Measurements from ENCODE around the gene C19orf53.
"Not testable (repeated sequence)": the region's sequence is repeated elsewhere in the genome, so short reads cannot be mapped to it uniquely, and the experiment has no call there.

C19orf53 gene

DNA sequence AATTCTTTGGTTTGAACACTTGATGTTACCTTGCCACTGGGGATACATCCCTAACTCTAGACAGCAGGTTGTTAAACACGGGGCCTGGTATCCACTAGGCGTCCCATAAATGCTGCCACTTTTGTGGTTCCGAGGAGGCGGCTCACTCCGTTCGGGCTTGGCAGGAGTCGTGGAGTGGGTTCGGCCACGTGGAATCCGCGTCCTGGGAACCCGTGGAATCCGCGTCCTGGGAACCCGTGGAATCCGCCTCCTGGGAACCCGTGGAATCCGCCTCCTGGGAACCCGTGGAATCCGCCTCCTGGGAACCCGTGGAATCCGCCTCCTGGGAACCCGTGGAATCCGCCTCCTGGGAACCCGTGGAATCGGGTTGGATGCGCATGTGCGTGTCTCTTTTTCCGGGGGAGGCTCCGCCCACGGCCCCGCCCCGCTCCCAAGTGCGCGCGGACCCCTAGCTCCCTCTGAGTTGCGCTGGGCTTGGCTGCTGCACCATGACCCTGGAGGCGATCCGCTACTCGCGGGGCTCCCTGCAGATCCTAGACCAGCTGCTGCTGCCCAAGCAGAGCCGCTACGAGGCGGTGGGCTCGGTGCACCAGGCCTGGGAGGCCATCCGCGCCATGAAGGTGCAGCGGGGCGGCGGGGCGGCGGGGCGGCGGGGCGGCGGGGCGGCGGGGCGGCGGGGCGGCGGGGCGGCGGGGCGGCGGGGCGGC, 10.0 kb upstream of the C19orf53 start, which contains the start of gene MRI1:
Gene MRI1 (plus strand): TSS at position 422 of the 707 bp plus-strand sequence. CDS start 67 bp downstream, at position 489.
- peak; percentile 47 for DNase-seq (ENCODE audit: low spot score)

GRCh38 chr19:13764821-13765394, 9.3 kb upstream of the C19orf53 start:
- no peak for DNase-seq (ENCODE audit: low spot score)

- no peak for DNase-seq (ENCODE audit: low spot score)
Measured at GRCh38 chr19:13765395-13766094, 8.7 kb upstream of the C19orf53 start.

DNA sequence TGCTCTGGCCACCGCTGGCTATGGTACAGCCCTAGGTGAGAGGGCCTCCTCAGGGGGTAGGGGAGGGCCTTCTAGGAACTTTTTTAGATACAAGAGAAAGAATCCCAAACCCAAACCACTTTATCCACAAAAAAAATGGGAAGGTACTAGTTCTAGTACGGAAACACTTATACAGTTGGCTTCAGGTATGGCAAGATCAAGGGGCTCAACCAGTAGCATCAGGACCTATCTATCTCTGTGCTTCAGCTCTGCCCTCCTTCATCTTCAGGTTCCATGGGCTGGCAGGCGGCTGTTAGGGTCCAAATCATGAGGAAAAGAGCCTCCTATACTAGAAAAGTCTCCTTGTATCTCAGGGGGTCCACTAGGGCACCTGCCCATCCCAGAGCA, 8.2 kb upstream of the C19orf53 start:
- DNase-seq (ENCODE audit: low spot score): no peak

DNA sequence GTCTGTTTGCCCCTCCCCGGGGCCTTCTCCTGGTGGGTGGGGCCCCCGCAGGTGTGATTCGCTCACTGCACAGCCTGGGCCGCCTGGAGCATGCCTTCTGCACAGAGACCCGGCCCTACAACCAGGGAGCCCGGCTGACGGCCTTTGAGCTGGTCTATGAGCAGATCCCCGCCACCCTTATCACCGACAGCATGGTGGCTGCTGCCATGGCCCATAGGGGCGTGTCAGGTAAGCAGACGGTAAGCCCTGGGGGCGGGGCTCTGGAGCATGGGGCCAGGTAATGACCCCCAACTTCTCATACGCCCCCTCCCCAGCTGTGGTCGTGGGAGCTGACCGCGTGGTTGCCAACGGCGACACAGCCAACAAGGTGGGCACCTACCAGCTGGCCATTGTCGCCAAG, 5.7 kb upstream of the C19orf53 start:
- DNase-seq (ENCODE audit: low spot score): no peak

DNA sequence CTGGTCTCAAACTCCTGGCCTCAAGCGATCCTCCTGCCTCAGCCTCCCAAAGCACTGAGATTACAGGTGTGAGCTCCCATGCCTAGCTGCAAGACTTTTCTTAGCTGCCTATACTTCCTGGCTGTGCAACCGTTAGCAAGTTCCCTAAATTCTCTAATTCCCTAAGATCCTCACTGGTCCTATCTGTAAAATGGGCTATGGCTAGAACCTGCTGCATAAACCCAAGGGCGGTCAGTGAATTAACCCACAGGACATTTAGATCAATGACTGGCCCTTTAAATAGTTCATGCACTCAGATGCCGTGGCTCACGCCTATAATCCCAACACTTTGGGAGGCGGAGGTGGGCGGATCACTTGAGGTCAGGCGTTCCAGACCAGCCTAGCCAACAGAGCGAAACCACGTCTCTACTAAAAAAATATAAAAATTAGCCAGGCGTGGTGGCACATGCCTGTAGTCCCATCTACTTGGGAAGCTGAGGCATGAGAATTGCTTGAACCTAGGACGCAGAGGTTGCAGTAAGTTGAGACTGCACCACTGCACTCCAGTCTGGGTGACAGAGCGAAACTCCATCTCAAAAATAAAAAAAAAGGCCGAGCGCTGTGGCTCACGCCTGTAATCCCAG, 4.1 kb upstream of the C19orf53 start:
- no peak for DNase-seq (ENCODE audit: low spot score)

DNA sequence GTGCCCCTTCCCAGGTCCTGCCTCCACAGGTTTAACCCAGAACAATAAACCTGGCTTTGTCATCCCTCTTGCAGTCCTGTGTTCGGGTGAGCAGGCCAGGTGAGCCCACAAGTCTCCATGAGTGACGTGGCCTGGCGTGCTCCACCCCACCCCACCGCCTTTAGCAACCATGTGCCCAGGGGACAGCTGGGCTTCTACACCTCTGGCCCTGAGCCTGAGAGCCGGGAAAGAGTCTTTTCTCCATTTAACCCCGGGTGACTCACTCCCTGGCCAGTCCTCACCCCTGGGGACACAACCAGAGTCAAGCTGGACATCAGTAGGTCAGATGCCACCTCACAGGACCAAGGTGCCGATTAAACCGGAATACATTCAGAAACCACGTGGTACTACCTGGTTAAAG, 4.1 kb downstream of the C19orf53 start:
- no peak for DNase-seq (ENCODE audit: low spot score)

- no peak for DNase-seq (ENCODE audit: low spot score)
Measured at GRCh38 chr19:13778847-13779246, 4.6 kb downstream of the C19orf53 start.

- not testable (repeated sequence) for DNase-seq (ENCODE audit: low spot score)
Measured at GRCh38 chr19:13779794-13780193, 5.5 kb downstream of the C19orf53 start.

DNA sequence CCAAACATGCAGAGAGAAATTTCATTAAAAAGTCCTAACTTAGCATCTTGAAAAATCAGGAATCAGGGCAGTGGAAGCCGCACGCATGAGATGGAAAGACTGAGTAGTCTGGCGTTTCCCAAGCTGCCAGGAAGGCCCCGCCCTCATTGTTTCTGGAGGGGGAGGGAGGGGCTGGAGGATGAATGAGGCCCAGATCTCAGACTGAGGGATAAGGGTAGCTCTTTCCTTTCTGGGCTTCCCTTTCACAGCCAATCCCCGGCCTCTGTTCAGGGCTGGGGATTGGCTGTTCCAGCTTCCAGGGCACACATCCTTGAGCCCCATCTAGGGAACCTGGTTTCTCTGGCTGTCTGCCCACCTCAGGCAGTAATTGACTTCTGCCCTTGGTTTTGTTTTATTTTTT, 7.3 kb downstream of the C19orf53 start:
- DNase-seq (ENCODE audit: low spot score): no peak

GRCh38 chr19:13782537-13782936, 8.3 kb downstream of the C19orf53 start:
- DNase-seq (ENCODE audit: low spot score): no peak

DNA sequence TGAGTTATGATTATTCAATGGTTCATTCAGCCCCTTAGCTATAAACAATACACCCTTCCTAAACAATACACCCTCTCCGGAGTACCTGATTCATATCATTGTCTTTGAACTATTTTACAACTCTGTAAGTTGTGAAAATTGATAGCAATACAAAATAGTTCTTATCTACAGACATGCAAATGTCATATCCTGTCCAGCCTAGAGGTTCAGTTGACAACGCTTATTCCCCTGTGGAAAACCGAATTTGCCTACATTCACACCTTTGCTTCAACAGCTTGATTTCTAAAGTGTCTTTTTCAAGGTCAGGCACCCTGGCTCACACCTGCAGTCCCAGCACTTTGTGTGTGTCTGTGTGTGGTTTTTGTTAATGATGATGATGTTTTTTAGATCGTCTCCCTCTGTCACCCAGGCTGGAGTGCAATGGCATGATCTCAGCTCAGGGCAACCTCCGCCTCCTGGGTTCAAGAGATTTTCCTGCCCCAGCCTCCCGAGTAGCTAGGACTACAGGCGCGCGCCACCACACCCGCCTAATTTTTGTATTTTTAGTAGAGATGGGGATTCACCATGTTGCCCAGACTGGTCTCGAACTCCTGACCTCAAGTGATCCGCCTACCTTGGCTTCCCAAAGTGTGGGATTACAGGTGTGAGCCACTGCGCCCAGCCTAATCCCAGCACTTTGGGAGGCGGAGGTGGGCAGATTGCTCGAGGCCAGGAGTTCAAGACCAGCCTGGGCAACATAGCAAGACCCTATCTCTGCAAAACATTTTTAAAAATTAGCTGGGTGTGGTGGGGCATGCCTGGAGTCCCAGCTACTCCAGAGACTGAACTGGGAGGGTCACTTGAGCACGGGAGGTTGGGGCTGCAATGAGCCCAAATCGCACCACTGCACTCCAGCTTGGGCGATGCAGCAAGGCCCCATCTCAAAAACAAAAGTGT, 9.6 kb downstream of the C19orf53 start:
- no peak for DNase-seq (ENCODE audit: low spot score)

GRCh38 chr19:13784731-13785452, 10.6 kb downstream of the C19orf53 start:
- no peak for DNase-seq (ENCODE audit: low spot score)

GRCh38 chr19:13788991-13789390, 14.7 kb downstream of the C19orf53 start:
- DNase-seq (ENCODE audit: low spot score): no peak

GRCh38 chr19:13790354-13790753, 16.1 kb downstream of the C19orf53 start:
- DNase-seq (ENCODE audit: low spot score): no peak

- not testable (repeated sequence) for DNase-seq (ENCODE audit: low spot score)
Measured at GRCh38 chr19:13793317-13793716, 19.1 kb downstream of the C19orf53 start.

- no peak for DNase-seq (ENCODE audit: low spot score)
Measured at GRCh38 chr19:13794398-13794756, 20.1 kb downstream of the C19orf53 start.

GRCh38 chr19:13794757-13795589, 20.7 kb downstream of the C19orf53 start, which contains the start of gene ZSWIM4:
Gene ZSWIM4 (plus strand): TSS chr19:13795443. CDS start chr19:13795649, 206 bp downstream.
- peak; percentile 99 for DNase-seq (ENCODE audit: low spot score)

- DNase-seq (ENCODE audit: low spot score): no peak
Measured at GRCh38 chr19:13795595-13796300, 21.5 kb downstream of the C19orf53 start.

Data from kidney capillary endothelial cell (primary cell).